GM12878 (cell line): Measurements from ENCODE around the gene KCND2. TPM values are rescaled to one million over a fixed set of nuclear protein-coding genes. Genes with fewer than 3 reads are reported as not detected.

Source experiments
- ATAC-seq: fragments of 200-7000 bp; cut with Tn5 transposase; 3 replicates; pipeline ENCODE4 v1.9.1; 2020; ENCODE audit warnings: mild to moderate bottlenecking, moderate library complexity
- BruUV-seq: library from RNA; stranded (reverse); fragments of 400-500 nt; replicated peaks from 2 replicates; lab custom pipeline; 2021; lab: Mats Ljungman, UMichigan
- CTCF ChIA-PET: fragments of 300-600 bp; sonication (Branson Sonifier 250); formaldehyde crosslinking; extraction: SDS; loops from one replicate; lab custom pipeline; 2021; ENCODE audit warnings: inconsistent platforms; lab: Yijun Ruan, JAX
- POLR2A ChIA-PET: fragments of 350-600 bp; formaldehyde crosslinking; extraction: SDS; loops from one replicate; lab custom pipeline; 2021; ENCODE audit warnings: inconsistent platforms; lab: Charles Lee
- RAD21 ChIA-PET: fragments of 300-600 bp; sonication (Branson Sonifier 250); formaldehyde crosslinking; loops from one replicate; lab custom pipeline; 2023; ENCODE audit warnings: antibody characterized with exemption; ENCODE audit not compliant: unreplicated experiment; lab: Charles Lee
- SMC1A ChIA-PET: fragments of 300-600 bp; sonication (Branson Sonifier 250); formaldehyde crosslinking; loops from one replicate; lab custom pipeline; 2023; ENCODE audit not compliant: unreplicated experiment, uncharacterized antibody; lab: Charles Lee
- DNase-seq: peaks from one replicate; pipeline ENCODE4 v3.0.0-alpha.2; 2011; ENCODE audit warnings: low read depth, low spot score
- FAIRE-seq: peaks from 3 replicates; lab custom pipeline; 2011; peaks lifted over from hg19 to GRCh38; lab: Jason Lieb, UNC
- H2AFZ ChIP-seq: 2 replicates; pipeline ENCODE4 v1.6.0; 2011; ENCODE audit warnings: low read depth, low read length, control low read depth; ENCODE audit not compliant: control insufficient read depth
- H3K27ac ChIP-seq: 2 replicates; pipeline ENCODE4 v1.5.1; 2011; ENCODE audit warnings: control low read depth; ENCODE audit not compliant: control insufficient read depth, insufficient read depth
- H3K27me3 ChIP-seq, 2 experiments: replicated peaks in 1 of 2; 2 replicates each; pipeline versions ENCODE4 v1.6.0 to v1.6.1; 2011; ENCODE audit warnings: low read length in 1 of 2; ENCODE audit not compliant: control insufficient read depth in 2 of 2, insufficient read depth in 2 of 2
- H3K36me3 ChIP-seq, 2 experiments: 2 replicates each; pipeline ENCODE4 v1.5.1; 2011; ENCODE audit warnings: low read length in 1 of 2; ENCODE audit not compliant: control insufficient read depth in 2 of 2, insufficient read depth in 2 of 2
- H3K4me1 ChIP-seq: 2 replicates; pipeline ENCODE4 v1.6.1; 2011; ENCODE audit warnings: mild to moderate bottlenecking, low read length, moderate library complexity, mixed read lengths; ENCODE audit not compliant: control insufficient read depth, insufficient read depth
- H3K4me2 ChIP-seq: 2 replicates; pipeline ENCODE4 v1.6.0; 2011; ENCODE audit warnings: control low read depth; ENCODE audit not compliant: control insufficient read depth, insufficient read depth
- H3K4me3 ChIP-seq: fragments of 200-600 bp; sonication (generic); 2 replicates; pipeline ENCODE4 v1.5.1; 2016
- H3K79me2 ChIP-seq: 2 replicates; pipeline ENCODE4 v1.6.0; 2011; ENCODE audit warnings: low read length; ENCODE audit not compliant: control insufficient read depth, insufficient read depth
- H3K9ac ChIP-seq: 2 replicates; pipeline ENCODE4 v1.8.0; 2011; ENCODE audit warnings: low read length, control low read depth, mixed read lengths; ENCODE audit not compliant: control insufficient read depth, insufficient read depth
- H3K9me3 ChIP-seq: replicated peaks from 3 replicates; pipeline ENCODE4 v1.5.1; 2011; ENCODE audit warnings: mild to moderate bottlenecking, low read length; ENCODE audit not compliant: control insufficient read depth, insufficient read depth
- H4K20me1 ChIP-seq: 2 replicates; pipeline ENCODE4 v1.6.0; 2011; ENCODE audit not compliant: control insufficient read depth, insufficient read depth
- CREM ChIP-seq: IDR thresholded peaks from 2 replicates; pipeline ENCODE4 v1.6.1; 2014; ENCODE audit warnings: antibody characterized with exemption, low read depth
- HCFC1 ChIP-seq: fragments of 150-350 bp; IDR thresholded peaks from 2 replicates; pipeline ENCODE4 v1.6.1; 2014; ENCODE audit warnings: low read length
- IRF3 ChIP-seq: fragments of 450-650 bp; IDR thresholded peaks from 2 replicates; pipeline ENCODE4 v1.6.1; 2014; ENCODE audit warnings: mild to moderate bottlenecking
- NFYB ChIP-seq: IDR thresholded peaks from 2 replicates; pipeline ENCODE4 v1.6.1; 2011; ENCODE audit warnings: low read depth, mild to moderate bottlenecking, low read length, improper control_type of control experiment, moderate library complexity; ENCODE audit not compliant: insufficient read depth
- RELB ChIP-seq: fragments of 450-650 bp; IDR thresholded peaks from 2 replicates; pipeline ENCODE4 v1.6.1; 2017; ENCODE audit warnings: low read depth, mild to moderate bottlenecking, moderate library complexity
- RUNX3 ChIP-seq: IDR thresholded peaks from 2 replicates; pipeline ENCODE4 v1.6.1; 2012; ENCODE audit warnings: low read length, inconsistent platforms
- SMAD1 ChIP-seq: fragments of 450-650 bp; IDR thresholded peaks from 2 replicates; pipeline ENCODE4 v1.6.1; 2018; ENCODE audit warnings: mild to moderate bottlenecking, low read depth; ENCODE audit not compliant: partially characterized antibody
- STAT3 ChIP-seq: IDR thresholded peaks from 2 replicates; pipeline ENCODE4 v1.6.1; 2011; ENCODE audit warnings: low read depth, low read length, improper control_type of control experiment
- WRNIP1 ChIP-seq: IDR thresholded peaks from 2 replicates; pipeline ENCODE4 v1.6.1; 2011; ENCODE audit warnings: low read depth, low read length, improper control_type of control experiment, borderline replicate concordance
- YBX1 ChIP-seq: fragments of 450-650 bp; IDR thresholded peaks from 2 replicates; pipeline ENCODE4 v1.6.1; 2016; ENCODE audit warnings: antibody characterized with exemption
- WGBS: methylation state at CpG from one replicate; pipeline ENCODE4 v1.1.6; 2016; ENCODE audit warnings: low lambda C conversion rate; ENCODE audit not compliant: insufficient replicate concordance, insufficient coverage; ENCODE audit errors: missing lambda C conversion rate; 5-methylcytosine and 5-hydroxymethylcytosine counted together
- in situ Hi-C: fragments of 300-500 bp; cut with MboI; formaldehyde crosslinking; loops from 9 replicates; pipeline ENCODE4 v1.14.3; 2018; ENCODE audit warnings: mixed read lengths
- intact Hi-C: fragments of 100-400 bp; cut with micrococcal nuclease; formaldehyde crosslinking; loops from one replicate; pipeline ENCODE4 v1.14.2; 2022; ENCODE audit not compliant: unreplicated experiment
- polyA plus RNA-seq, 11 experiments: library from polyadenylated mRNA; depleted of rRNA in 4 of 11; unstranded in 6 of 11; stranded (reverse) in 5 of 11; fragments of >200 nt; fragmentation: Nextera tagmentation in 4 of 11; fragmentation: Illumina TruSeq in 1 of 11; extraction: Ambion mirVana in 4 of 11; extraction: Trizol in 1 of 11; gene quantifications; 1 replicate in 1 of 11; 2 replicates in 10 of 11; pipeline versions ENCODE4 v1.2.1 to v1.2.3, GENCODE V29; 2011 to 2016; ENCODE audit warnings: inconsistent platforms in 2 of 11, missing spikeins in 2 of 11, low read depth in 1 of 11
- total RNA-seq, 4 experiments: library from RNA; depleted of rRNA in 3 of 4; stranded (reverse); fragments of >200 nt in 3 of 4; fragmentation: Illumina TruSeq in 1 of 4; extraction: Trizol in 1 of 4; gene quantifications; 2 replicates each; pipeline versions ENCODE4 v1.2.1 to v1.2.3, GENCODE V29; 2013 to 2021

Gene KCND2
- total and polyA plus RNA-seq, 10 of the 15 experiments (the other 5 are each of a cell fraction or from before 2014, with no cell fraction given) = 3.6 to 22.3 (median 6.3) TPM

- no peak for TF ChIP-seq SMAD1
These were observed 442.0 kb downstream of the KCND2 start (continued) for GRCh38 chr7:120714945-120715344.

GRCh38 chr7:120716307-120716706, 443.3 kb downstream of the KCND2 start:
- no peaks in the 10 kb centered on the region for H3K36me3 ChIP-seq
- ATAC-seq = no peak
- in situ Hi-C loops = no loop called here
- no TSS peak for BruUV-seq
- H3K9ac ChIP-seq = no peak overlapping the region
- ChIA-PET POLR2A (no interaction called here), SMC1A (interaction anchor here (0.9 kb wide), 2 partner anchors 21 to 23 kb away, joined by 3 read pairs; no protein-coding TSS in a partner anchor), RAD21 (no interaction called here), CTCF (interaction anchor here (0.9 kb wide), 1 partner anchor 8 kb away, joined by 3 read pairs; no protein-coding TSS in a partner anchor)
- FAIRE-seq = no peak
- H3K27me3 ChIP-seq = no peaks in the 10 kb centered on the region
- no peak overlapping the region for H3K27ac ChIP-seq
- TF ChIP-seq RUNX3 = no peak
- no peak for TF ChIP-seq STAT3
- no peak for TF ChIP-seq RELB
- TF ChIP-seq CREM = no peak
- TF ChIP-seq YBX1 = no peak
- no peak for TF ChIP-seq IRF3
- TF ChIP-seq NFYB = no peak
- TF ChIP-seq HCFC1 = no peak
- TF ChIP-seq WRNIP1 = no peak
- no peaks in the 10 kb centered on the region for H3K79me2 ChIP-seq
- H3K4me1 ChIP-seq = no peaks in the 10 kb centered on the region
- H3K9me3 ChIP-seq = no peaks in the 10 kb centered on the region
- H4K20me1 ChIP-seq = no peaks in the 10 kb centered on the region
- DNase-seq = no peak
- 3% methylated on average over 2 of the region's 2 CpGs for WGBS
- H3K4me3 ChIP-seq = no peak overlapping the region
- intact Hi-C loops = no loop called here
- H2AFZ ChIP-seq = no peak overlapping the region
- no peak overlapping the region for H3K4me2 ChIP-seq
